ENCODE data around the gene P2RY2. TPM values are rescaled to one million over a fixed set of nuclear protein-coding genes. Genes with fewer than 3 reads are reported as not detected.
A peak's percentile ranks its signal among the peaks of the same experiment; 100 is the strongest.

Gene P2RY2
- total and polyA plus RNA-seq, 12 donors: 7.1 to 37.5 (median 11.1) TPM

DNA sequence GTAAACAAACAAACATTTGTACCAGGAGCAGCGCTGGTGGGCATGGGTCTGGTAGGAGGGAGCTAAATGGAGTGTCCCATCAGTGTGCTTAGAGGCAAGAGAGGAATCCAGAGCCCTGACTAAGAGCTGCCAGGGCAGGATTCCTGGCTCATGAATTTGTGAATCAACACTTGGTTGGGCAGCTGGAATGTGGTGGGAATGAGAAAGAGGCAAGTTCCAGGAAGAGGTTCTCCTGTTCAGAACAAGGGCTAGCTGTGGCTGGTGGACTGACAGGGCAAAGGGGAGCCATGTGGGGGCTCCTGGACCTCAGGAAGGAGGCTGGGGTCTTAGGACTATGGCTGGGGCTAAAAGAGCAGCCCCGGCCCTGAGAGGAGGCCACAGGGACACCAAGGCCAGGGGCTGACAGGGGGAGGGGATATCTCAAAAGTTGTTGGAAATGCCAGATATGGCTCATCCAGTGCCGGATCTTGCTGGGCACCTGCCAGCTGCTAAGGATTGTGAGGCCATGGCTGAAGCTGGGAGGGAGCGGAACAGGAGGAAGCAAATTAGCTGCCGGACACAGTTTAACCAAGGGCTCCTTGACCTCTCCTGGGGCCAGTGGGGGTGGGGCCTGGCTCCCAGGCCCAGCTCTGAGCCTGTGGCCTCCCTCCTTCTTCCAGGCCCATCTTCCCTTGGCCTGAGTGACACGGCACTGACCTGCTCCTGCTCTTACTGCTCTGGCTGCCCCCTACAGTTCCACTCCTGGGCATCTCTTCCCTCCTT, 39.4 kb downstream of the P2RY2 start:
- ATAC-seq (peak; percentile 62 to 87 (median 68)), DNase-seq (peak in 1 of 2 donors; percentile 48)
- intact Hi-C loops (cut with DNase I): no loop called here
- Histone ChIP-seq H3K9me3 (no peaks in the 10 kb centered on the region), H3K4me3 (no peak overlapping the region), H3K4me1 (peaks cover 8 to 17% (median 14%) of the 10 kb centered on the region in 9 donors), H3K27ac (peak overlapping the region in 7 of 10 donors; percentile 56 to 84 (median 70)), H3K27me3 (no peaks in the 10 kb centered on the region), H3K36me3 (no peaks in the 10 kb centered on the region)
- TF ChIP-seq, protein P1, sequence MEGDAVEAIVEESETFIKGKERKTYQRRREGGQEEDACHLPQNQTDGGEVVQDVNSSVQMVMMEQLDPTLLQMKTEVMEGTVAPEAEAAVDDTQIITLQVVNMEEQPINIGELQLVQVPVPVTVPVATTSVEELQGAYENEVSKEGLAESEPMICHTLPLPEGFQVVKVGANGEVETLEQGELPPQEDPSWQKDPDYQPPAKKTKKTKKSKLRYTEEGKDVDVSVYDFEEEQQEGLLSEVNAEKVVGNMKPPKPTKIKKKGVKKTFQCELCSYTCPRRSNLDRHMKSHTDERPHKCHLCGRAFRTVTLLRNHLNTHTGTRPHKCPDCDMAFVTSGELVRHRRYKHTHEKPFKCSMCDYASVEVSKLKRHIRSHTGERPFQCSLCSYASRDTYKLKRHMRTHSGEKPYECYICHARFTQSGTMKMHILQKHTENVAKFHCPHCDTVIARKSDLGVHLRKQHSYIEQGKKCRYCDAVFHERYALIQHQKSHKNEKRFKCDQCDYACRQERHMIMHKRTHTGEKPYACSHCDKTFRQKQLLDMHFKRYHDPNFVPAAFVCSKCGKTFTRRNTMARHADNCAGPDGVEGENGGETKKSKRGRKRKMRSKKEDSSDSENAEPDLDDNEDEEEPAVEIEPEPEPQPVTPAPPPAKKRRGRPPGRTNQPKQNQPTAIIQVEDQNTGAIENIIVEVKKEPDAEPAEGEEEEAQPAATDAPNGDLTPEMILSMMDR (IDR thresholded peaks at IDR 0.05): no peak
- 59 to 60% methylated on average over 6 of the region's 6 CpGs for WGBS, 2 donors

DNA sequence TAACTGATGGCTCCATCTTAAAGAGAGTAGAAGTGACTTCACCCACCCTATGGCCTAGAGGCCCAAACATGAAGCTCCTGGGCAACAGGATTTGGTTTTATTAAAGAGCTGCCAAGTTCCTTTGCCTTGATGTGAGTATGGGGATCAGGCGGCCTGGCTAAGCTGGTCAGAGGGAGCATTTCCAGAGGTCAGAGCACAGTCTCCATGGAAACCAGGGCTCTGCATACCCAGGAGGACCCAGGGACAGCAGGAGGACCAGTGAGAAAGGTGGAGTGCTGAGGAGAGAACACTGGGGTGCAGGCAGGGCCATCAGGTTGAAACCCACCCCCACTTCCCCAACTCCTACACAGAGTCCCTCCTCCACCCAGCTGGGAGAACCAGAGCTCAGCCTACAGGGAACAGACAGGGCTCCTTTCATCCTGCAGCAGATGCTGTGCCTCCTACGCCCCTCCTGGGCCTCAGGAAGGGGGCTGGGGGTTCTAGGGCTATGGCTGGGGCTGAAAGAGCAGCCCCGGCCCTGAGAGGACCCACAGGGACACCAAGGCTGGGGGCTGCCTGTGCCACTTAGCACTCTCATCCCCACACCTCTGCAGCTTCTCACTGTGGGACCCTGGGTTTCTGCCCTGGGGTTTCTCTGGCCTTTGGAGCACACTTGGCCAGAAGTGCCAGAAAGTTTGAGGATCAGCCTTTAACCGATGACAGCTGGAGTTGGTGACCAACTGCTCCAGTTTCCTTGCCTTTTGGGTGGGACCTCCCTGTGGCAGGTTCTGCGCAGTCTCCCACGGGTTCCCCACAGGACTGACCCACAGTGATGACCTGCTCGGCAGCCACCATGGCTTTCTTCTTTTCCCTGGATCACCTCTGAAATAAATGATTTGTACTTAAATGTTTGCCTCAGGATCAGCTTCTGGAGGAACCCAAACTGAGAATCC, 40.3 kb downstream of the P2RY2 start:
- Histone ChIP-seq H3K27ac (peak overlapping the region in 7 of 10 donors; percentile 56 to 84 (median 70)), H3K9me3 (no peaks in the 10 kb centered on the region), H3K36me3 (no peaks in the 10 kb centered on the region), H3K27me3 (peaks cover 0 to 8% (median 0%) of the 10 kb centered on the region in 7 donors), H3K4me1 (peaks cover 8 to 17% (median 14%) of the 10 kb centered on the region in 9 donors), H3K4me3 (no peak overlapping the region)
- TF ChIP-seq, protein P1 (IDR thresholded peaks at IDR 0.05): no peak
- DNase-seq (no peak), ATAC-seq (peak in 4 of 8 donors; percentile 12 to 31 (median 14))
- intact Hi-C loops (cut with DNase I): no loop called here
- WGBS, 2 donors: 85 to 95% methylated on average over 7 of the region's 7 CpGs

DNA sequence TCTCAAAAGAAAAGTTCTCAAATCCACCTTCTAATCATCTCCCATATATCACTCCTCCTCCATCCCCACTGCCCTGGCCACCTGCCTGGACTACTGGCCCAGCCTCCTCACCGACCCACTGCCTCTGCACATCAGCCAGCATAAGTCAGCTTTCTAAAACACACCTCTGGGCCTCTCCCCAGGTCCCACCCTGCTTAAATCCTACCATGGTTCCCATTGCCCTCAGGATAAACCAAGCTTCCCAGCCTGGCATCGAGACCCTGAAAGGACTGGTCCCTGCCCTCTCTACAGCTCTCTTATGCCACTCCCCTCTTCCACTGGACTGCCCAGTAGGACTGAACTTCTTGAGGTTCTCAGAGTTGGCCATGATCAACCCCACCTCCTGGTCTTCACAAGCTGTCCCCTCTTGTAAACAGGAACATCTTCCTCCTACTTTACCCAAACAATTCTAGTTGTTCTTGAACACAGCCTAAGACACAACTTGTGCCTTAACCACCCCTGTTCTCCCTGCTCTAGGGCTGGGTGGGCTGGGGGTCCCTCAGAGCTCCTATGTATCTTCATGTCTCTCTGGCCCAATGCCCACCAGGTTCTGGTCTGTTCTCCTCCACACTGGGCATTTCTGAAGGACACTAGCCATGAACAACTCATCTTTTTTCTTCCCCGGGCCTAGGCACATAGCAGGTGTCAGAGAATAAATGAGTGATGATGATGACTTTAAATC, 41.5 kb downstream of the P2RY2 start:
- Histone ChIP-seq H3K27ac (no peak overlapping the region), H3K9me3 (no peaks in the 10 kb centered on the region), H3K4me1 (peaks cover 8 to 23% (median 18%) of the 10 kb centered on the region in 9 donors), H3K4me3 (no peak overlapping the region), H3K36me3 (no peaks in the 10 kb centered on the region), H3K27me3 (peaks cover 0 to 20% (median 5%) of the 10 kb centered on the region in 7 donors)
- intact Hi-C loops (cut with DNase I): no loop called here
- WGBS, 2 donors: 74 to 98% methylated on average over 3 of the region's 3 CpGs
- DNase-seq (no peak), ATAC-seq (no peak)
- TF ChIP-seq, protein P1 (IDR thresholded peaks at IDR 0.05): no peak

- no peak for ATAC-seq
- DNase-seq: no peak
- intact Hi-C loops (cut with DNase I): no loop called here
Measured at GRCh38 chr11:73260127-73260457, 42.0 kb downstream of the P2RY2 start.

More at GRCh38 chr11:73260127-73260457, 42.0 kb downstream of the P2RY2 start:
- H3K4me3 ChIP-seq: no peak overlapping the region
- H3K4me1 ChIP-seq: peaks cover 8 to 28% (median 19%) of the 10 kb centered on the region in 9 donors
- H3K27ac ChIP-seq: no peak overlapping the region
- H3K27me3 ChIP-seq: peaks cover 0 to 25% (median 9%) of the 10 kb centered on the region in 7 donors
- H3K36me3 ChIP-seq: no peaks in the 10 kb centered on the region
- TF ChIP-seq, protein P1 (IDR thresholded peaks at IDR 0.05): no peak
- no peaks in the 10 kb centered on the region for H3K9me3 ChIP-seq
